ENCODE data around the gene CCDC40. TPM values are rescaled to one million over a fixed set of nuclear protein-coding genes. Genes with fewer than 3 reads are reported as not detected.

CCDC40 gene
- total and polyA plus RNA-seq, 2 donors (not counting 1 experiment from before 2014, with no cell fraction given) = 0.63 to 3.2 TPM

GRCh38 chr17:79994602-79995001 is 41.8 kb upstream of the CCDC40 start:
- H3K4me3 ChIP-seq (ENCODE audit: control extremely low read depth in 1 of 5, extremely low read depth in 1 of 5, insufficient read depth in 1 of 5, low read depth in 2 of 5, low read length in 4 of 5) = no peak overlapping the region
- peaks cover 5% of the 10 kb centered on the region for H3K27me3 Mint-ChIP-seq
- H3K4me1 ChIP-seq (ENCODE audit: control insufficient read depth in 2 of 2, insufficient read depth in 2 of 2, low read length in 2 of 2) = peaks cover 38 to 48% of the 10 kb centered on the region in 2 donors
- H3K27ac ChIP-seq (ENCODE audit: low read length in 2 of 2) = no peak overlapping the region
- no peaks in the 10 kb centered on the region for H3K9me3 Mint-ChIP-seq (ENCODE audit: insufficient read depth)
- H4K20me1 ChIP-seq (ENCODE audit: control insufficient read depth, insufficient read depth, low read length, poor library complexity, severe bottlenecking) = no peaks in the 10 kb centered on the region
- 97% methylated on average over 8 of the region's 13 CpGs for WGBS (ENCODE audit: insufficient coverage)
- H3K27me3 ChIP-seq (replicated peaks in 1 of 4; ENCODE audit: control extremely low read depth in 1 of 4, control insufficient read depth in 3 of 4, insufficient read depth in 4 of 4, low read length in 3 of 4) = peaks cover 0 to 18% (median 0%) of the 10 kb centered on the region in 4 experiments
- ChIA-PET POLR2A (no interaction called here), CTCF (interaction anchor here (0.7 to 2.9 kb wide), 13 partner anchors 10 to 264 kb away, joined by 3 to 17 read pairs (median 4); partner anchors contain the start of gene ENPP7)
- intact Hi-C loops (cut with micrococcal nuclease) = loop anchor here (5.0 kb wide), 1 partner anchor 247 kb away; no protein-coding TSS in a partner anchor
- no peak overlapping the region for H2AFZ ChIP-seq (ENCODE audit: insufficient read depth, low read depth, low read length, poor library complexity, severe bottlenecking)
- DNase-seq (no peak), ATAC-seq (ENCODE audit: low read depth) (no peak)
- H3K9ac ChIP-seq (ENCODE audit: low read length) = no peak overlapping the region
- H3K9me3 ChIP-seq (ENCODE audit: control extremely low read depth in 1 of 3, control insufficient read depth in 2 of 3, insufficient read depth in 1 of 3, low read length in 2 of 3) = no peaks in the 10 kb centered on the region
- H3K79me2 ChIP-seq (ENCODE audit: control insufficient read depth, insufficient read depth, low read length) = no peaks in the 10 kb centered on the region
- H3K4me2 ChIP-seq (replicated peaks; ENCODE audit: low read depth, low read length, poor library complexity, severe bottlenecking) = no peak overlapping the region
- H3K4me3 Mint-ChIP-seq = no peak overlapping the region
- H3K27ac Mint-ChIP-seq = no peak overlapping the region
- no peaks in the 10 kb centered on the region for H3K36me3 ChIP-seq (replicated peaks in 1 of 2; ENCODE audit: control extremely low read depth in 1 of 2, control insufficient read depth in 1 of 2, extremely low read depth in 1 of 2, insufficient read depth in 2 of 2, low read length in 1 of 2)
- peaks cover 44% of the 10 kb centered on the region for H3K4me1 Mint-ChIP-seq
- TF ChIP-seq CTCF (IDR thresholded peaks at IDR 0.05) (no peak), EZH2 (IDR thresholded peaks at IDR 0.05; ENCODE audit: borderline replicate concordance, insufficient read depth, low read depth, low read length, poor library complexity, severe bottlenecking) (no peak)

GRCh38 chr17:79995696-79996095 is 40.7 kb upstream of the CCDC40 start:
- intact Hi-C loops (cut with micrococcal nuclease) = loop anchor here (2.0 kb wide), 3 partner anchors 59 to 199 kb away; partner anchors contain the start of genes CBX4 and CBX8
- peaks cover 0 to 7% (median 0%) of the 10 kb centered on the region in 3 donors for H3K9me3 ChIP-seq (ENCODE audit: control extremely low read depth in 1 of 3, control insufficient read depth in 2 of 3, insufficient read depth in 1 of 3, low read length in 2 of 3)
- ATAC-seq (ENCODE audit: low read depth) = no peak
- H3K36me3 ChIP-seq (replicated peaks in 1 of 2; ENCODE audit: control extremely low read depth in 1 of 2, control insufficient read depth in 1 of 2, extremely low read depth in 1 of 2, insufficient read depth in 2 of 2, low read length in 1 of 2) = no peaks in the 10 kb centered on the region
- H3K79me2 ChIP-seq (ENCODE audit: control insufficient read depth, insufficient read depth, low read length) = no peaks in the 10 kb centered on the region
- Mint-ChIP-seq H3K27me3 (peaks cover 5% of the 10 kb centered on the region), H3K4me3 (no peak overlapping the region), H3K27ac (no peak overlapping the region), H3K4me1 (peaks cover 44% of the 10 kb centered on the region), H3K9me3 (ENCODE audit: insufficient read depth) (no peaks in the 10 kb centered on the region)
- no peak overlapping the region for H2AFZ ChIP-seq (ENCODE audit: insufficient read depth, low read depth, low read length, poor library complexity, severe bottlenecking)
- no peak overlapping the region for H3K27ac ChIP-seq (ENCODE audit: low read length in 2 of 2)
- WGBS (ENCODE audit: insufficient coverage) = no CpG with 5 or more reads among the region's 8 CpGs
- no peak for DNase-seq
- CTCF ChIA-PET = interaction anchor here (1.4 kb wide), 1 partner anchor 12 kb away, joined by 3 read pairs; no protein-coding TSS in a partner anchor
- peaks cover 0 to 18% (median 0%) of the 10 kb centered on the region in 4 experiments for H3K27me3 ChIP-seq (replicated peaks in 1 of 4; ENCODE audit: control extremely low read depth in 1 of 4, control insufficient read depth in 3 of 4, insufficient read depth in 4 of 4, low read length in 3 of 4)
- no peak overlapping the region for H3K4me2 ChIP-seq (replicated peaks; ENCODE audit: low read depth, low read length, poor library complexity, severe bottlenecking)
- H3K4me3 ChIP-seq (ENCODE audit: control extremely low read depth in 1 of 5, extremely low read depth in 1 of 5, insufficient read depth in 1 of 5, low read depth in 2 of 5, low read length in 4 of 5) = no peak overlapping the region
- no peaks in the 10 kb centered on the region for H4K20me1 ChIP-seq (ENCODE audit: control insufficient read depth, insufficient read depth, low read length, poor library complexity, severe bottlenecking)
- H3K9ac ChIP-seq (ENCODE audit: low read length) = no peak overlapping the region
- TF ChIP-seq CTCF (IDR thresholded peaks at IDR 0.05) = no peak
- TF ChIP-seq EZH2 (IDR thresholded peaks at IDR 0.05; ENCODE audit: borderline replicate concordance, insufficient read depth, low read depth, low read length, poor library complexity, severe bottlenecking) = no peak
- H3K4me1 ChIP-seq (ENCODE audit: control insufficient read depth in 2 of 2, insufficient read depth in 2 of 2, low read length in 2 of 2) = peaks cover 38 to 48% of the 10 kb centered on the region in 2 donors
- POLR2A ChIA-PET = no interaction called here

Measured in B cell (primary cell).